Type B pancreatic cell (in vitro differentiated cells): ENCODE measurements around the gene DNAAF8. TPM values are rescaled to one million over a fixed set of nuclear protein-coding genes. Genes with fewer than 3 reads are reported as not detected.
"Not testable (repeated sequence)": the region's sequence is repeated elsewhere in the genome, so short reads cannot be mapped to it uniquely, and the experiment has no call there.

ENCODE experiments used
- DNase-seq: peaks from one replicate; pipeline ENCODE4 v3.0.0; 2021; ENCODE audit warnings: mixed read lengths; ENCODE audit not compliant: unreplicated experiment; ENCODE audit errors: extremely low spot score
- H3K27ac Mint-ChIP-seq: 2 replicates; pipeline ENCODE4 v1.8.0; 2021; ENCODE audit warnings: mild to moderate bottlenecking, mixed read lengths
- H3K27me3 Mint-ChIP-seq: 2 replicates; pipeline ENCODE4 v1.8.0; 2021; ENCODE audit warnings: mixed read lengths
- H3K36me3 Mint-ChIP-seq: 2 replicates; pipeline ENCODE4 v1.8.0; 2021; ENCODE audit warnings: mixed read lengths
- H3K4me1 Mint-ChIP-seq: one replicate; pipeline ENCODE4 v1.8.0; 2021; ENCODE audit warnings: mixed read lengths; ENCODE audit not compliant: unreplicated experiment
- H3K4me3 Mint-ChIP-seq: 2 replicates; pipeline ENCODE4 v1.8.0; 2021; ENCODE audit warnings: mild to moderate bottlenecking, mixed read lengths
- H3K9me3 Mint-ChIP-seq: 2 replicates; pipeline ENCODE4 v1.8.0; 2021; ENCODE audit warnings: mixed read lengths
- CTCF ChIP-seq: fragments of 200-600 bp; sonication (generic); conservative IDR thresholded peaks from 2 replicates; pipeline ENCODE4 v1.5.0; 2021; ENCODE audit warnings: antibody characterized with exemption, mild to moderate bottlenecking
- total RNA-seq: library from RNA; stranded (reverse); gene quantifications from 2 replicates; pipeline ENCODE4 v1.2.1, GENCODE V29; 2021; ENCODE audit warnings: low replicate concordance

Gene DNAAF8
- total RNA-seq, 1 donor from 2014 or later = 2.6 TPM

- Mint-ChIP-seq H3K4me3 (no peak overlapping the region), H3K4me1 (no peaks in the 10 kb centered on the region), H3K9me3 (no peaks in the 10 kb centered on the region), H3K27ac (no peak overlapping the region), H3K36me3 (no peaks in the 10 kb centered on the region), H3K27me3 (no peaks in the 10 kb centered on the region)
- no peak for DNase-seq
- no peak for TF ChIP-seq CTCF
These were observed 43.7 kb downstream of the DNAAF8 start for GRCh38 chr16:4778050-4778392.

GRCh38 chr16:4780235-4780634 is 45.9 kb downstream of the DNAAF8 start:
- no peak for TF ChIP-seq CTCF
- Mint-ChIP-seq H3K4me1 (no peaks in the 10 kb centered on the region), H3K4me3 (no peak overlapping the region), H3K36me3 (no peaks in the 10 kb centered on the region), H3K9me3 (no peaks in the 10 kb centered on the region), H3K27me3 (no peaks in the 10 kb centered on the region), H3K27ac (no peak overlapping the region)
- no peak for DNase-seq

- no peaks in the 10 kb centered on the region for H3K4me1 Mint-ChIP-seq
- no peak overlapping the region for H3K4me3 Mint-ChIP-seq
These were observed 49.1 kb downstream of the DNAAF8 start for GRCh38 chr16:4783251-4783950.

GRCh38 chr16:4783951-4784336 is 49.6 kb downstream of the DNAAF8 start:
- Mint-ChIP-seq H3K4me1 (no peaks in the 10 kb centered on the region), H3K27ac (no peak overlapping the region), H3K27me3 (no peaks in the 10 kb centered on the region), H3K9me3 (no peaks in the 10 kb centered on the region), H3K4me3 (no peak overlapping the region), H3K36me3 (no peaks in the 10 kb centered on the region)
- no peak for DNase-seq
- TF ChIP-seq CTCF = no peak

More at GRCh38 chr16:4783251-4783950, 49.1 kb downstream of the DNAAF8 start:
- TF ChIP-seq CTCF = no peak
- Mint-ChIP-seq H3K36me3 (no peaks in the 10 kb centered on the region), H3K27ac (no peak overlapping the region), H3K9me3 (no peaks in the 10 kb centered on the region), H3K27me3 (no peaks in the 10 kb centered on the region)
- DNase-seq = no peak

- not testable (repeated sequence) for H3K27me3 Mint-ChIP-seq, H3K4me1 Mint-ChIP-seq, H3K27ac Mint-ChIP-seq, H3K36me3 Mint-ChIP-seq, H3K4me3 Mint-ChIP-seq, DNase-seq, H3K9me3 Mint-ChIP-seq
These were observed 50.2 kb downstream of the DNAAF8 start for GRCh38 chr16:4784444-4784987.

GRCh38 chr16:4785758-4786433 is 51.6 kb downstream of the DNAAF8 start:
- Mint-ChIP-seq H3K27me3 (no peaks in the 10 kb centered on the region), H3K27ac (peak overlapping the region; percentile 29), H3K4me3 (no peak overlapping the region), H3K9me3 (no peaks in the 10 kb centered on the region), H3K4me1 (no peaks in the 10 kb centered on the region), H3K36me3 (no peaks in the 10 kb centered on the region)
- TF ChIP-seq CTCF = no peak
- no peak for DNase-seq
